Activated T-cell treated with anti-CD3 and anti-CD28 coated beads, Interleukin-2, amount 50 U/mL, for 1 hour (primary cell): ENCODE results near the gene LTBP3.
A peak's percentile ranks its signal among the peaks of the same experiment; 100 is the strongest.

Experiments
- DNase-seq: peaks from one replicate; pipeline ENCODE4 v3.0.0-alpha.2; 2020

LTBP3 gene

DNA sequence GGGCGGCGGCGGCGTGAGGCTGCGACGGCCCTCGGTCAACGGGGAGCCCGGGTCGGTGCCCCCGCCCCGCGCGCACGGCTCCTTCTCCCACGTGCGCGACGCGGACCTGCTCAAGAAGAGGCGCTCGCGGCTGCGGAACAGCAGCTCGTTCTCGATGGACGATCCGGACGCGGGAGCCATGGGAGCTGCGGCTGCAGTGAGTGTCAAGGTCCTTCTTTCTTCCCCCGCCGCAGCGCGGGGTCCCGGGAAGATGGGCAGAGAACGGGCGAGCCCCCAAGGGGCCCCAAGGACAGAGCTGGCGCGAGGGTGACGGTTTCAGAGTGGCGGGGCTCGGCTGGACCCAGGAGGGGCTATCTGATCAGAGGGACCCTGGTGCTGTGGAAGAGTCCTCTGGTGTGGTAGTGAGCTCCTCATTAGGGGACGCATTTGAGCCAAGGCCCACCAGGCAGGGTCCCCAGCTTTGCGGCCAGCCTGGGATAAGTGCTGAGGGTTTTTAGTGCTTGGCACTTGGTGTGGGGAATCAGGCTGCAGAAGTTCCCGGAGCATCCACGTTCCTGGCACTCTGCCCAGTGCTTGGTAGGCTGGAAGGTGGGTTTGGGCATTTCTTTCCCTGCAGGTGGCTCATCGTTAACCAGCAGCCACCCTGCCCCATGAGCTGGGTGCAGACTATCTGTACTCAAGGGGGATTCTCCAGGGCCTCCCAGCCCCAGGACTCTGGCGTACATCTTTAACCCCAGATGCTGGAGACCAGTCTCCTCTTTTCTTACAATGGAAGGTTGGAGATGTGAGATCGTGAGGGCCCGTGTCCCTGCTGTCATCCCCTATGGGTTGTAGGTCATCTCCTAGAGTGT is 27.5 kb upstream of the LTBP3 start:
- DNase-seq = no peak

DNA sequence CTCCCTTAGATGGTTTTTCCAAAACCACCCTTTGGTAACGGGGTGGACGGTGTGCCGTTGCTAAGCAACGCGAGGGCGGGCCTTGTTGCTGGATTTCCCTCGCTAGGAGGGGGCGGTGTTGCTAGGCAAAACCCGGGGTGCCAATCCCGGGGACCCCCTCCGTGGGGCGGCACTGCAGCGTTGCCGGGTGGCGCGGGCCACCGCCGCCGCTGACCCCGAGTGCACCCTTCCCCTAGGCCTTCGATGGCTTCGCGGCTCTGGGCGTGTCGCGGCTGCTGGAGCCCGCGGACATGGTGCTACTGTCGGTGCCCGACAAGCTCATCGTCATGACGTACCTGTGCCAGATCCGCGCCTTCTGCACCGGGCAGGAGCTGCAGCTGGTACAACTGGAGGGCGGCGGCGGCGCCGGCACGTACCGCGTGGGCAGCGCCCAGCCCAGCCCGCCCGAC is 26.6 kb upstream of the LTBP3 start:
- DNase-seq = no peak

DNA sequence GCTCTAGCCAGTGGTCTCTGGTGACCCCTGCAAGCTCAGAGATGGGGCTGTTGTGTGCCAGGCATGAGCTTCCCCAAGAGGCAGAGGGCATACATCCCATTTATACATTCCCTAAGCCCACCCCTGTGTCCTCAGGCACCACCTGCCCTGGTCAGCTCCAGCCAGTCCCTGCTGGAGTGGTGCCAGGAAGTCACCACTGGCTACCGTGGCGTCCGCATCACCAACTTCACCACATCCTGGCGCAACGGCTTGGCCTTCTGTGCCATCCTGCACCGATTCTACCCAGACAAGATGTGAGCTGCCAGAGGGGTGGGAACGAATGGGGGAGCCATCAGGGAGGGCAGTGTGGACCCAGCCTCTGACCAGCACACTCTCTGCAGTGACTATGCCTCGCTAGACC is 25.9 kb upstream of the LTBP3 start:
- no peak for DNase-seq

DNA sequence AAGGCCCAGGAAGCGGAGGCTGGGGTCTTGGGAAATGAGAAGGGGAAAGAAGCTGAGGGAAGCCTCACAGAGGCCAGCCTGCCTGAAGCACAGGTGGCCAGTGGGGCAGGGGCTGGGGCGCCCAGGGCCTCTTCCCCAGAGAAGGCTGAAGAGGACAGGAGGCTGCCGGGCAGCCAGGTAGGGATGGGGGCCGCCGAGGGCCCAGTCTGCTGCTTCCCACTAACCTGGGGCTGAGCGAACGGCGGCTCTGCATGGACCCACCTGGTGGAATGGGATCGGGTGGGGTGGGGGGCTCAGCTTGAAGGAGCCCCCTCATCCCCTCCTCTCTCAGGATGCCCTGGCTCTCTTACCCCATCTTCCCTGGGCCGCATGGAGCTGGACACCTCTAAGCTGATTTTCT is 25.4 kb upstream of the LTBP3 start:
- no peak for DNase-seq

DNA sequence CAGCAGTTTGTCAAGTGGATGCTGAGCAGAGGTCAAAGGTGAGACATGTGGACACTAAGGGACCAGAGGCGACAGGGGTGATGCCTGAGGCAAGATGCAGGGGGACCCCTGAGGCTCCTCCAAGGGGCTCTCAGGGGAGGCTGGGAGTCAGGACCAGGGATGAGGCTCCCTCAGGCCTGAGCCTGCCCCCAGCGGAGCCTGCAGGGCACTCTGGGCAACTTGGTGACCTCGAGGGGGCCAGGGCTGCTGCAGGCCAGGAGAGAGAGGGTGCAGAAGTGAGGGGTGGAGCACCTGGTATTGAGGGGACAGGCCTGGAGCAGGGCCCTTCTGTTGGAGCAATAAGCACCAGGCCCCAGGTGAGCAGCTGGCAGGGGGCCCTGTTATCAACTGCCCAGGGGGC is 23.8 kb upstream of the LTBP3 start:
- no peak for DNase-seq

DNA sequence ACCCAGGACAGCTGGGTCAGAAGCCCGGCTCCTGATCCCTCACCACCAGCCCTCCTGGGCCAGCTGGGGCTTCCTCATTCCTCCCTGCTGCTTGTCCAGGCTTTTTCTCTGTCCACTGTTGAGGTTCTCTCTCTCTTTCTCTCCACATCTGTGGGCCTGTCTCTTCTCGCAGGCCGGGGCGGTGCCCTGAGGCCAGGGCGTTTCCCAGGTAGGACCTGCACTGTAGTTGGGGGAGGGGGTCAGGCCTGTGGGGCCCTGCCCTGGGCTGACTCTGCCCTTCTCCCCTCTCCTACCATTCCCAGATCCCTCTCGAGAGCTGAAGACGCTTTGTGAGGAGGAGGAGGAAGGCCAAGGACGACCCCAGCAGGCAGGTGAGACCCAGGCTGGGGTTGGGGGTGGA is 22.6 kb upstream of the LTBP3 start:
- DNase-seq = no peak

DNA sequence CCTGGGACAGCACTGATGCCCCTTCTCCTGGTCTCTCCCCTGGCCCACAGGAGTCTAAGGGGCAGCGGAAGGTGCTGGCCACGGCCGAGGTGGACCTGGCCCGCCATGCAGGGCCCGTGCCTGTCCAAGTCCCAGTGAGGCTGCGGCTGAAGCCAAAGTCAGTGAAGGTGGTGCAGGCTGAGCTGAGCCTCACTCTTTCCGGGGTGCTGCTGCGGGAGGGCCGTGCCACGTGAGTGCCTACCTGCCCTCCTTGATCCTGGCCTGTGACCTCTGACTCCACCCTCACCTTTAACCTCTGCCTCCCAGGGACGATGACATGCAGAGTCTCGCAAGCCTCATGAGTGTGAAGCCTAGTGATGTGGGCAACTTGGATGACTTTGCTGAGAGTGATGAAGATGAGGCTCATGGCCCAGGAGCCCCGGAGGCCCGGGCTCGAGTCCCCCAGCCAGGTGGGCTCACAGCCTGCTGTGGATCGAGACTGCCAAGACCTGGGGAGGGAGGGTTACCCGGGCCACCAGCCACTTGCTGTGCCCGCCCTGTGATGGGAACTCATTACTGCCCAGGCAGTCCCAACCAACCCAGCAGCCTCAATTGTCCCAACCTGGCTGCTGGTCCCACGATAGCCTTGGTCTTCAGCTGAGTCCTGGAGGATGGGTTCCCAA is 22.0 kb upstream of the LTBP3 start:
- no peak for DNase-seq

DNA sequence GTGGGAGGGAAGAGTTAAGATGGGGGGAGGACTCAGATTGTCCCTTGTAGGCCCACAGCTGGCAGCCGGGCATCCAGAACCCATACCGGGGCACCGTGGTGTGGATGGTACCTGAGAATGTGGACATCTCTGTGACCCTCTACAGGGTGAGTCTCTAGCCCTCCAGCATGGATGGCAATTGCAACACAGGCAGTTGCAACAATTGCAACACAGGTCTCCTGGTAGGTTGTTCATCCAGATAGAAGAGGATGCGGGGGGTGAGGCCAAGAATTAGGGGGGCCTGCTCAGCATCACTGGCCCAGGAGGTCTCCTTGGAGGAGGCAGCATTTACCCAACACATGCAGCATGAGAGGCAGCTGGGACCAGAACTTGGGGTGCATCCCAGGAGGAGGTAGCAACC is 21.1 kb upstream of the LTBP3 start:
- no peak for DNase-seq

DNA sequence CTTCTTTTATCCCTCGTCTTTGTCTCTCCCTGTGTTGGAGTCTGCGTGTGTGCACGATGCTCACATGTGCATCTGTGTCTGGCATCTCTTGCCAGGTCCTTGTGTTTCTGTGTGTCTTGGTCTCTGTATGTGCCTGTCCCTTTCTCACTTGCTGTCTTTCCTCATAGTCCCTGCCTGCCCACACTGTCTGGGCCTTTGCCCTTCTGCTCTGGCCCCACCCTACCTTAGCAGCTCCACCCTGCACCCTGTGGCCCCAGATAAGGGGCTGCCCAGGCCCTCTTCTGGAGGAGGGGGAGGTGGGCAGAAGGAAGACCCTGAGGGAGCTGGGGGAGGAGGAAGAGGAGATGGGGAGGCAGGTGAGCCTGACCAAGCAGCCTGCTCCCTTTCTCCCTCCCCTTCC is 20.5 kb upstream of the LTBP3 start:
- no peak for DNase-seq

DNA sequence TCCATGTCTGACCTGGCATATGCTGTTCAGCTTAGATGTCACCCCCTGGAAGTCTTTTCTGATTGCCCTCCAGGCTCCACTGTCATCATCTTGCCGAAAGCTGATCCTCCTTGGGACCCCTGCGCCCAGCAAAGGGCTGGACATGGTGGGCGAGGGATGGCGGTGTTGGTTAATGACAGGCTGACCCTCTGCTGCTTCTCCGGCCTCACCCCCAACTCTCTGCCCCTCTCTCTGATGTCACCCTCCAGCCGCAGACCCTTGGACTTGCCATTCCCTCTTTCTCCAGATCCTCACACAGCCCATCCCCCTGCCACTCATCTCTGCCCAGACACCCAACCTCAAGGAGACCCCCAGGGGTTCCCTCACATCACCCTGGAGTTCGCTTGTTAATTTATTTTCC is 20.0 kb upstream of the LTBP3 start:
- no peak for DNase-seq

DNA sequence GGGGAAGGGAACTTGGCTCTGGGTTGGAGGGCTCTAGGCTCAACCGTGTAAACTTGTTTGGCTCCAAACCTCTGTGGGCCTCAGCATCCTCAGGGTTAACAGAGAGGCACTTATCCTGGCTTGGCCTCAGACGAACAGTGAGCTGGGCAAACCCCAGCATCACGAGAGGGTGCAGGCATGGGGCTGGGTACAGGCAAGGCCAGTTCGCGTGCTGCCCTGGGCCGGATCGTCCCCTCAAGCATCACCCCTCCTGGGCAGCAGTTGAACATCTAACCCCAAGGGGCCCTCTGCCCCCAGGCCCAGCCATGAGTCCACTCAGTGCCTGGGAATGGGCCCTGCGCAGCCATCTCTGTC is 19.6 kb upstream of the LTBP3 start:
- DNase-seq = no peak

DNA sequence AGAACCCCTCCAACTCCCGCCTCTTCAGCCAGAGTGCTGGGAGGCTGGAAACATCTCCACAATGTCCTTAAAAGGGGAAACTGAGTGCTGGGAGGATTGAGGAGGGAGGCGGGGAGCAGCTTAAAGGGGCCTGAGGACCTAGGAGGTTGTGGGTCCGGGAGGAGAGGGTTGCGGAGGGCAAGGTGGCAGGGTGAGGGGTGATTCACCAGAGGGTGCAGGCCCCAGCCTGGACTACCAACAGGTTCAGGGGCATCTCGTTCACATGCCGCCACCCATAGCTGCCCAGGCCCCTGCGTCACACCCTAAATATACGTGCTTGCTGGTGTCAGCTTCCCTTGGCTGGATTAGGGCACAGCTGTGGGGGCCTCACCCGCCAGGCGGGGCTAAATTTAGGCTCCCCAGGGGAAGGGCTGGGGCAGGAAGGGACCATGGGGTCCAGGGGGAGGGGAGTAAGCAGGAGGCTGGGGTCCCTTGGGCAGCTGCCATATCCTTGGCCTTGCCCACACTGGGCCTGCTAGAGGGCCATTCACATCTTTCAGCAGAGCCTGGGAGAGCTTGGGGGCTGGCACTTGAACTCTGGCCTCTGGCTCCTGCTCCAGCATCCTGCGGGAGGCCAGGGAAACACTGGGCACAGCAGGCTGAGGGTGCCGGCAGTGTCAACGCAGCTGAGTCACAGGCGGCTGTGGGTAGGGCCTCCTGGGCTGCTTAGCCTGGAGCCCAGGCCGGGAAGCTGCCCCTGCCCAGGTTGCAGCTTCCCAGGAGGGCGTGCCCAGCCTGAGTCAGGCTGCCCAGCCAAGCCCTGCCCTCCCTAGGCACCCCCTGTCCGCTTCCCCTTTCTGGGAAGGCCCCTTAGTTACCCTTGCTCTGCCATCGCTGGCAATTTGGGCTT is 19.0 kb upstream of the LTBP3 start:
- DNase-seq = no peak

DNA sequence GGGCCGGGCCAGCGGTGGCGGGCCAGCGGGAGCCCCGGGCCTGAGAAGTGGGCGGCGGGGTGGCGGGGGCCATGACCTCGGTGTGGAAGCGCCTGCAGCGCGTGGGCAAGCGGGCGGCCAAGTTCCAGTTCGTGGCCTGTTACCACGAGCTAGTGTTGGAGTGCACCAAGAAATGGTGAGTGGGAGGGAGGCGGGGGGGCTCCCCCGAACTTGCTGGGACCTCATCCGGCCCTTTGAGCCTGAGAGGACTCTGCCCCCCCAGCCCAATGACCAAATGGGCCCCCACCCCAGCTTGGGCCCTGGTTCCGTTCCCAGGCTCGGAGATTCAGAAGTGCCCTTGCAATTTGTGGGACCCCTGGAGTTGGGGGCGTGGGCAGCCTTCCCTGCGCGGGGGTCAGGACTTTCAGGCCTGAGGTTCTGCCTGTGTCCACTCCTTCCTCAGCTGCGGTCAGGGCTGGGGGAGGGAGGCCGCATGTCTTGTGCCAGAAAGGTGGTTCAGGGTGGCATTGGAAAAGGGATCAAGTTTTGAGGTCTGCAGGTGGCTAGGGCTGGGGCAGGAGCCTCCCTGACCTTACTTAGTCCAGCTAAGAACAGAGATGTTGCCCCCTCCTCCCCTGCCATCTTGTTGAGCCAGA is 18.2 kb upstream of the LTBP3 start:
- no peak for DNase-seq

DNA sequence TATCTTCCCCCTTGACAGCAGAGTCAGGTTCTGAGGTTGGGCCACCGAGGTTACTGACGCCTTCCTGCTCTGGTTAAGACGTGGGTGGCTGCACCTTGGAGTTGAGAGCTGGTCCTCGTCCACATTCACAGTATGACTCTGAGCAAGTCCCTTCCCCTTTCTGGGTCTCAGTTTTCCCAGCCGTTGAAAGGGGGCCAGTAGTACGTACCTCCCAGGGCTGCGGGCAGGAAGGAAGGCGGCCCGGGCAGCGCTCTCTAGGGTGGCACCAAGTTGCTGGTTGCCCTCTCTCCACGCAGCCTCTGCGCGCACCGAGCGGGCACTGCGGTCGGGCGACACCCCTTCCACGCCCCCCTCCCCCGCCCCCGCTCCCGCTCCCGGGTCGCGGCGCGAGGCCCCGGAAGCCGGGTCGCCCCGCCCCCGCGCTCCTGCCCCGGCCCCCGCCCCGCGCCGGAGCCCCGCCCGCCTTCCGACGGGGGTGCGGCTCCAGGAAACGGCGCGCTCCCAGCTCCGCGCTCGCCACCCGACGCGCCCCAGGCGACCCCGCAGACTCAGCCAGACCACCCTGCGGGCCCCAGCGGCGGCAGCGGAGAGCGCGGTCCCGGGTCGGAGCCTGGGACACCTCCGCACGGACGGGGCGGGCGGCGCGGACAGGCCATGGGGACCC is 17.5 kb upstream of the LTBP3 start, which contains the start of gene EHBP1L1:
Gene EHBP1L1, plus strand, starts transcription at position 486 of the 664 bp plus-strand sequence. CDS start 250 bp downstream, outside the sequence.
- DNase-seq = peak; percentile 82

DNA sequence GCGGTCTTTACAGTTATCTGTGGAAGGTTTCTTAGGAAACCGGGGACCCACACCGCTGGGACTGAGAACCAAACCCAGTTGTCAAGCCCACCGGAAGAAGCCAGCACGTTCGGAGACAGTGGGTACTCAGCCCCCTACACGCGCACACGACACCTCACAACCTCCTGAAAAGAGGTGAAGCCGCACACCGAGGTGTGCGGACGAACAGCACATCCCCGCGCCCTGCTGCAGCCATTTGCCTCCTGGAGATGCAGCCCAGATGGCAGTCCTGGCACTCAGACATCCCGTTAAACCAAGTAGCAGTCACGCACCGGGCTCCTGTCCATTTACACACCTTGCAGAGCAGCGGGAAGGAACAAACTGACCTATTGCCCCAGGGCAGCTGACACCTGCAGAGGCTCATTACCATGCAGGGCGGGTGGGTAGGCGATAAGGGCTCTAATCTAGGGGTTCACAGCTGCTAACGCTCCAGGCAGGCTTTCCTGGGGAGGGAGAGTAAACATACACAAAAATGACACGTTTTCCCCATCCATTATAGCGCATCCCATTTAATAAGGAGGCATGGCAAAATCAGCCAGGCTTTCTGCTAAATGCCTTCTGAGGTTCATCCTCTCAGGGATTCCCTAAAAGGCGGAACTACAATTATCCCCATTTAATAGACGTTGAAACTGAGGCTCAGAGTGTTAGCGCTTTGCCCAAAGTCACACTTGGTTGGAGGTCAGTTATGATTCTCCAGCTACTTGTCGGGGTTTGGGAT is 16.8 kb upstream of the LTBP3 start:
- DNase-seq = no peak

DNA sequence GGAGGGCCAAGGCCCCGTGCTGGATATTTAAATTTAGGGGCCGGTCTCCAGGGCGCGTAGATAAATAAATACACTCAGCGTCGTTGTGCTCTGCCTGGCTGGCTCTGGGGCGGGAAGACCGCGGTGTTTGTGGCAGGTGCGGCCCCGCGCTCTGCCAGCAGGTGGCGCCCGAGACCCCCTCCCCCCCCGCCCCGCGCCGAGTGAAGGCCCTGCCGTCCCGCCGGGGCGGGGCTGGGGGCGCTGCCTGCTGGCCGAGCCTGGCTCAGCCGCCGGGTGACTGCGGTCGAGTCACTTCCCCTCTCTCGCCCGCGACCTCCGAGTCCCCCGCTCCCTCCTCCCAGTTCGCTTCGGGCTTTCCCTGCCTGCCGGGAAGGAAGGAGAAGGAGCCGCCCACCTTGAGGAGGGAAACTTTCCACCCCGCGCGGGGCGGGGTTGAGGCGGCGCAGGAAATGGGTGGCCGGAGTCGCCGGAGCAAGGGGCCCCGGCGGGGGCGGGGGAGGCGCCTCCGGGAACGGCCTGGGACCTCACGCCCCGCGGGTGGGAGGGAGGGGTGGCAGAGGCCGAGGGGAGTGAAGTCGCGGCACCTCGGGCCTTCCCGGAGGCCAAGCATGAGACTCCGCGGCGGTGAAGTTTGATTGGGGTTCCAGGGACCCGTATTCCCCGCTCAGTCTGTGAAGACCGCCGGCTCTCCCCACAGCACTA is 16.1 kb upstream of the LTBP3 start:
- DNase-seq = peak; percentile 87

DNA sequence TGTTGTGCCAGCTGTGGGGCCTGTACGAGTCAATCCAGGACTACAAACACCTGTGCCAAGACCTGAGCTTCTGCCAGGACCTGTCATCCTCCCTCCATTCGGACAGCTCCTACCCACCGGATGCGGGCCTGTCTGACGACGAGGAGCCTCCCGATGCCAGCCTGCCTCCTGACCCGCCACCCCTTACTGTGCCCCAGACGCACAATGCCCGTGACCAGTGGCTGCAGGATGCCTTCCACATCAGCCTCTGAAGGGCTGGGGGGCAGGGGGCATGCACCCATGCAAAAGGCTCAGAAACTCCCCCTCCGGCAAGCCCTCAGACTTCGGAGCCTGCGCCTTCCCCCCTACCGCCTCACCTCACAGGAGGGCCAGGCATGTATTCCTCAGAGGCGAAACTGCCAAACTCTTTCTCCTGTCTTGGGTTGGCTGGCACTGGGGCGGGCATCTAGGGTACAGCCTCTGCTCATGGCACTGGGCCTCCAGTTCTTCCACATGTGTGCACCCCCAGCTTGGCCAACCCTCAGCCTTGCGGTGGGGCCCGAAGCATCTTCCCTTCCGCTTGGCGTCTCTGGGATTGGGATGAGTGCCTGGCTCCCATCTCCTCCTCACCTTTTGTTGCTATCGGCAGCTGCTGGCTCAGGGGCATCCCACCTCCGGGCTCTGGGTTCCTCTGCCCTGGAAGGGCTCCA is 15.4 kb upstream of the LTBP3 start:
- no peak for DNase-seq

DNA sequence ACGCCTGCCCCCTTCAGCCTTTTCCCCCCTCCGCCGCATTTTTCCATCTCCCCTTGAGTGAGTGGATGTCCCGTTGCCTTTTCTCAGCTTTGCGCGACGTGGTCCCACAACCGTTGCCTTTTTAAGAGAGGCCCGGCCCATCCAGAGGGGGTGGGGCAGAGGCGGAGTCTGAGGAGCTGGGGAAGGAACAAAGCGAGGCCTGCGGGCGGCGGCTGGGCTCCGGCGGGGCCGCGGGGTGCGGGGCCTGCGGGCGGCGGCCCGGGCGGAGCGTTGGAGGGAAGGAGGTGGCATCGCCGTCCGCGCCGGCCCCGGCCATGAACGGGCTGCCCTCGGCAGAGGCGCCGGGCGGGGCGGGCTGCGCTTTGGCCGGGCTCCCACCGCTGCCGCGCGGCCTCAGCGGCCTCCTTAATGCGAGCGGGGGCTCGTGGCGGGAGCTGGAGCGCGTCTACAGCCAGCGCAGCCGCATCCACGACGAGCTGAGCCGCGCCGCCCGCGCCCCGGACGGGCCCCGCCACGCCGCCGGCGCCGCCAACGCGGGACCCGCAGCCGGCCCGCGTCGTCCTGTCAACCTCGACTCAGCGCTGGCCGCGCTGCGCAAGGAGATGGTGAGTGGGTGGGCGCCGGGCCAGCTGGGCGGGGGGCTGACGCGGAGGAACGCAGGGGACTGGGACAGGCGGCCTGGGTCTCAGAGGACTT is 14.3 kb upstream of the LTBP3 start, which contains the start of gene FAM89B:
Gene FAM89B, plus strand, starts transcription at position 183 of the 696 bp plus-strand sequence. Its CDS starts 132 bp downstream, at position 315.
- DNase-seq = peak; percentile 91

DNA sequence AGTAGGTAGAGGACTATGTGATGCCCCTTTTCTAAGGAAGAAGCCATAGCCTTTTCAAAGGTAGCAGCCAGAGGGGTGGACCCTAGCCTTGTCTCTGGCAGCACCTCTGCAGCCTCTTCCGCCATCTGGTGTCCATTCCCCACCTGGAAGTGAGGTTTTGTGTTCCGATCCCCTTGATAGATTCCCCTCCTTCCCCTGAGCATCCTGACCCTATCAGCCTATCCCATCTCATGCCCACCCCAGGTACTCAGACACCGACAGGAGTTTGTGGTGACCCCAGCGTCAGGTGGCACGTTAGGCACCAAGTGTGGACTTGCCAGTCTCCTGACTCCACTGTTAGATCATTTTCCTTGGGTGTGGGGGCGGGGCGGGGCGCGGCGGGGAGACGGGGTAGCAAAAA is 13.8 kb upstream of the LTBP3 start:
- DNase-seq = no peak

DNA sequence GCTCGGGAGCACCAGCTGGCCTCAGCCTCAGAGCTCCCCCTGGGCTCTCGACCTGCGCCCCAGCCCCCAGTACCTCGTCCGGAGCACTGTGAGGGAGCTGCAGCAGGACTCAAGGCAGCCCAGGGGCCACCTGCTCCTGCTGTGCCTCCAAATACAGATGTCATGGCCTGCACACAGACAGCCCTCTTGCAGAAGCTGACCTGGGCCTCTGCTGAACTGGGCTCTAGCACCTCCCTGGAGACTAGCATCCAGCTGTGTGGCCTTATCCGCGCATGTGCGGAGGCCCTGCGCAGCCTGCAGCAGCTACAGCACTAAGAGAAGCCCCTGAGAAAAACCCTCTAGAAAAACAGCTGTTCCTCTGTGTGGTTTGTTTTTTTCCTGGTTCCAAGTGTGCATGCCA is 13.3 kb upstream of the LTBP3 start:
- no peak for DNase-seq
